H1 (cell line): ENCODE measurements around the gene ARID2. TPM values are rescaled to one million over a fixed set of nuclear protein-coding genes. Genes with fewer than 3 reads are reported as not detected.

ENCODE experiments used
- CTCF ChIA-PET: fragments of 300-600 bp; sonication (Branson Sonifier 250); formaldehyde crosslinking; loops from one replicate; lab custom pipeline; 2021; ENCODE audit not compliant: partially characterized antibody; lab: Charles Lee
- POLR2A ChIA-PET: fragments of 300-600 bp; sonication (Branson Sonifier 250); formaldehyde crosslinking; loops from one replicate; lab custom pipeline; 2021; ENCODE audit warnings: inconsistent platforms; ENCODE audit not compliant: partially characterized antibody; lab: Charles Lee
- DNase-seq, 2 experiments: peaks; one replicate each; pipeline versions ENCODE4 v3.0.0 to v3.0.0-alpha.2; 2010 to 2022; ENCODE audit warnings: low spot score in 2 of 2, low read depth in 1 of 2, mixed read lengths in 1 of 2
- FAIRE-seq: peaks from 2 replicates; lab custom pipeline; 2011; peaks lifted over from hg19 to GRCh38; lab: Jason Lieb, UNC
- H2AFZ ChIP-seq: 2 replicates; pipeline ENCODE4 v1.8.1; 2012; ENCODE audit warnings: low read length, inconsistent platforms
- H2AK5ac ChIP-seq: 2 replicates; pipeline ENCODE4 v1.6.1; 2013; ENCODE audit warnings: low read depth, low read length
- H2BK120ac ChIP-seq: replicated peaks from 2 replicates; pipeline ENCODE3; 2013; ENCODE audit warnings: low read depth, low read length, inconsistent platforms
- H2BK12ac ChIP-seq: 2 replicates; pipeline ENCODE4 v1.6.1; 2013; ENCODE audit warnings: low read depth, low read length
- H2BK15ac ChIP-seq: 2 replicates; pipeline ENCODE4 v1.6.1; 2013; ENCODE audit warnings: low read length
- H2BK20ac ChIP-seq: 2 replicates; pipeline ENCODE4 v1.6.1; 2013; ENCODE audit warnings: low read length
- H2BK5ac ChIP-seq: 2 replicates; pipeline ENCODE4 v1.6.1; 2013; ENCODE audit warnings: low read depth, low read length
- H3K14ac ChIP-seq: 2 replicates; pipeline ENCODE4 v1.6.1; 2013; ENCODE audit warnings: inconsistent platforms; ENCODE audit not compliant: insufficient read length
- H3K18ac ChIP-seq: 2 replicates; pipeline ENCODE4 v1.6.1; 2013; ENCODE audit warnings: low read length; ENCODE audit errors: extremely low read depth
- H3K23ac ChIP-seq: 2 replicates; pipeline ENCODE4 v1.6.1; 2013; ENCODE audit warnings: inconsistent platforms; ENCODE audit not compliant: insufficient read length
- H3K23me2 ChIP-seq: 2 replicates; pipeline ENCODE4 v1.6.1; 2013; ENCODE audit warnings: low read depth, low read length
- H3K27ac ChIP-seq: 2 replicates; pipeline ENCODE4 v1.6.1; 2011; ENCODE audit warnings: low read depth, low read length, inconsistent platforms
- H3K27me3 ChIP-seq, 4 experiments: replicated peaks in 1 of 4; 1 replicate in 1 of 4; 2 replicates in 3 of 4; pipeline versions ENCODE4 v1.6.1 to v1.8.1; 2011 to 2013; ENCODE audit warnings: low read length in 3 of 4, mild to moderate bottlenecking in 3 of 4, inconsistent platforms in 2 of 4, mixed read lengths in 2 of 4, moderate library complexity in 1 of 4; ENCODE audit not compliant: control insufficient read depth in 3 of 4, insufficient read depth in 3 of 4; ENCODE audit errors: extremely low read depth in 1 of 4
- H3K36me3 ChIP-seq, 4 experiments: 2 replicates each; pipeline versions ENCODE4 v1.6.1 to v1.8.1; 2011 to 2013; ENCODE audit warnings: mild to moderate bottlenecking in 4 of 4, low read length in 3 of 4, moderate library complexity in 2 of 4, control low read depth in 1 of 4, inconsistent platforms in 1 of 4; ENCODE audit not compliant: insufficient read depth in 4 of 4, control insufficient read depth in 2 of 4
- H3K4ac ChIP-seq: replicated peaks from 2 replicates; pipeline ENCODE3; 2013; ENCODE audit warnings: low read length, low read depth, mixed read lengths, inconsistent platforms; ENCODE audit not compliant: insufficient read length
- H3K4me1 ChIP-seq, 4 experiments: replicated peaks in 1 of 4; 1 replicate in 1 of 4; 2 replicates in 3 of 4; pipeline versions ENCODE4 v1.6.1 to v1.8.1; 2011 to 2013; ENCODE audit warnings: low read length in 3 of 4, inconsistent platforms in 2 of 4, mixed read lengths in 1 of 4; ENCODE audit not compliant: insufficient read depth in 4 of 4, control insufficient read depth in 3 of 4
- H3K4me2 ChIP-seq, 2 experiments: 2 replicates each; pipeline versions ENCODE4 v1.6.1 to v1.8.1; 2011 to 2013; ENCODE audit warnings: low read depth in 2 of 2, low read length in 2 of 2, control low read depth in 1 of 2, inconsistent platforms in 1 of 2, mild to moderate bottlenecking in 1 of 2; ENCODE audit not compliant: insufficient read depth in 1 of 2
- H3K4me3 ChIP-seq, 4 experiments: fragments of 200-600, 300-600 bp in 1 of 4; sonication (generic), shearing (Covaris generic), sonication (Bioruptor Twin) in 1 of 4; 2 replicates each; pipeline versions ENCODE4 v1.5.1 to v1.8.1; 2011 to 2016; ENCODE audit warnings: low read length in 4 of 4, low read depth in 3 of 4, control low read depth in 2 of 4, inconsistent platforms in 2 of 4, mild to moderate bottlenecking in 2 of 4, mixed read lengths in 1 of 4, moderate library complexity in 1 of 4; ENCODE audit not compliant: insufficient read depth in 2 of 4; ENCODE audit errors: extremely low read depth in 1 of 4
- H3K56ac ChIP-seq: replicated peaks from 2 replicates; pipeline ENCODE3; 2013; ENCODE audit warnings: low read depth, mild to moderate bottlenecking, mixed read lengths, low read length, inconsistent platforms; ENCODE audit not compliant: insufficient read length
- H3K79me1 ChIP-seq: 2 replicates; pipeline ENCODE4 v1.6.1; 2013; ENCODE audit warnings: low read depth, low read length, control low read depth
- H3K79me2 ChIP-seq, 2 experiments: 2 replicates each; pipeline versions ENCODE4 v1.6.1 to v1.8.1; 2012 to 2013; ENCODE audit warnings: low read length in 2 of 2, mild to moderate bottlenecking in 2 of 2, inconsistent platforms in 1 of 2; ENCODE audit not compliant: insufficient read depth in 2 of 2, control insufficient read depth in 1 of 2
- H3K9ac ChIP-seq, 4 experiments: replicated peaks in 1 of 4; 1 replicate in 1 of 4; 2 replicates in 3 of 4; pipeline versions ENCODE4 v1.6.1 to v1.8.1; 2011 to 2013; ENCODE audit warnings: low read depth in 3 of 4, low read length in 3 of 4, control low read depth in 2 of 4, mild to moderate bottlenecking in 2 of 4, moderate library complexity in 2 of 4, inconsistent platforms in 1 of 4; ENCODE audit errors: extremely low read depth in 1 of 4
- H3K9me3 ChIP-seq, 2 experiments: 2 replicates each; pipeline versions ENCODE4 v1.6.1 to v1.8.1; 2012 to 2013; ENCODE audit warnings: mild to moderate bottlenecking in 2 of 2, moderate library complexity in 2 of 2, control low read depth in 1 of 2, inconsistent platforms in 1 of 2, low read depth in 1 of 2, low read length in 1 of 2, mixed read lengths in 1 of 2; ENCODE audit not compliant: insufficient read depth in 2 of 2
- H4K20me1 ChIP-seq, 2 experiments: replicated peaks in 1 of 2; 2 replicates each; pipeline versions ENCODE3 to v1.8.1; 2011 to 2013; ENCODE audit warnings: inconsistent platforms in 2 of 2, low read length in 2 of 2, mild to moderate bottlenecking in 1 of 2; ENCODE audit not compliant: insufficient read depth in 2 of 2, control insufficient read depth in 1 of 2
- H4K5ac ChIP-seq: 2 replicates; pipeline ENCODE4 v1.6.1; 2013; ENCODE audit warnings: low read length, low read depth, mixed read lengths, inconsistent platforms; ENCODE audit not compliant: insufficient read length
- H4K8ac ChIP-seq: 2 replicates; pipeline ENCODE4 v1.8.0; 2013; ENCODE audit warnings: mild to moderate bottlenecking, moderate library complexity, low read length, inconsistent platforms; ENCODE audit not compliant: insufficient read depth; ENCODE audit errors: extremely low read depth
- H4K91ac ChIP-seq: replicated peaks from 2 replicates; pipeline ENCODE3; 2013; ENCODE audit warnings: low read length, mixed read lengths, inconsistent platforms; ENCODE audit not compliant: insufficient read length
- CBX5 ChIP-seq: fragments of 300-800, 300-1000 bp; sonication (generic); IDR thresholded peaks from 2 replicates; pipeline ENCODE4 v1.7.1; 2016; ENCODE audit warnings: antibody characterized with exemption, low read length, low read depth
- CTBP2 ChIP-seq: IDR thresholded peaks from 2 replicates; pipeline ENCODE4 v1.7.0; 2011; ENCODE audit warnings: borderline replicate concordance, mild to moderate bottlenecking, moderate library complexity, mixed read lengths, low read length; ENCODE audit not compliant: insufficient read depth, insufficient read length
- CTCF ChIP-seq, 3 experiments: IDR thresholded peaks; 1 replicate in 2 of 3; 2 replicates in 1 of 3; pipeline versions ENCODE4 v1.5.1 to v1.6.1; 2011; ENCODE audit warnings: low read length in 3 of 3, mild to moderate bottlenecking in 3 of 3, inconsistent platforms in 2 of 3, low read depth in 1 of 3, moderate library complexity in 1 of 3; ENCODE audit not compliant: insufficient read depth in 1 of 3; ENCODE audit errors: control extremely low read depth in 1 of 3
- POLR2A ChIP-seq, 2 experiments: IDR thresholded peaks; 1 replicate in 1 of 2; 2 replicates in 1 of 2; pipeline ENCODE4 v1.6.1; 2011; ENCODE audit warnings: low read depth in 2 of 2, low read length in 2 of 2, mild to moderate bottlenecking in 2 of 2; ENCODE audit errors: control extremely low read depth in 1 of 2
- RAD21 ChIP-seq, 2 experiments: IDR thresholded peaks in 1 of 2; conservative IDR thresholded peaks in 1 of 2; 2 replicates each; pipeline ENCODE4 v1.6.1; 2011; ENCODE audit warnings: low read depth in 2 of 2, low read length in 2 of 2, improper control_type of control experiment in 1 of 2, inconsistent platforms in 1 of 2, mild to moderate bottlenecking in 1 of 2, moderate library complexity in 1 of 2
- TAF1 ChIP-seq: IDR thresholded peaks from 2 replicates; pipeline ENCODE4 v1.6.1; 2011; ENCODE audit warnings: mild to moderate bottlenecking, low read depth, low read length
- TCF12 ChIP-seq: IDR thresholded peaks from 2 replicates; pipeline ENCODE4 v1.6.1; 2011; ENCODE audit warnings: low read depth, mild to moderate bottlenecking, low read length
- WGBS, 2 experiments: shearing (Covaris generic) in 1 of 2; methylation state at CpG; one replicate each; pipeline versions ENCODE4 v1.1.6 to v1.1.7; 2013 to 2015; ENCODE audit warnings: low lambda C conversion rate in 2 of 2, mixed read lengths in 2 of 2, inconsistent platforms in 1 of 2, low coverage in 1 of 2, missing lambda C conversion rate in 1 of 2; ENCODE audit not compliant: insufficient replicate concordance in 2 of 2, insufficient coverage in 1 of 2, insufficient read length in 1 of 2; ENCODE audit errors: extremely low coverage in 1 of 2, missing lambda C conversion rate in 1 of 2; 5-methylcytosine and 5-hydroxymethylcytosine counted together
- polyA plus RNA-seq, 7 experiments: library from polyadenylated mRNA; depleted of rRNA in 3 of 7; stranded (reverse) in 5 of 7; unstranded in 2 of 7; fragments of >200 nt in 5 of 7; fragments of 200-250 nt in 2 of 7; gene quantifications; 1 replicate in 5 of 7; 2 replicates in 1 of 7; 4 replicates in 1 of 7; pipeline versions ENCODE4 v1.2.1 to v1.2.3, GENCODE V29; 2011 to 2013; ENCODE audit warnings: missing spikeins in 2 of 7, mixed read lengths in 2 of 7
- total RNA-seq: library from RNA; stranded (reverse); fragmentation: NEBNext Ultra II Directional; extraction: Animal tissue kit (Norgen Biotek cat#: 25700); gene quantifications from 2 replicates; pipeline ENCODE4 v1.2.1, GENCODE V29; 2021

The ARID2 gene
- total and polyA plus RNA-seq, 2 of the 8 experiments (the other 6 are each of a cell fraction or from before 2014, with no cell fraction given): 32.0 to 45.2 TPM

- 71% methylated on average over 3 of the region's 3 CpGs; no CpG with 5 or more reads in 1 of the 2 experiments for WGBS, 2 experiments
- H2BK5ac ChIP-seq: no peak overlapping the region
- TF ChIP-seq CTBP2: no peak
- no peak for TF ChIP-seq TCF12
- no peak for TF ChIP-seq TAF1
- no peak for TF ChIP-seq POLR2A (IDR thresholded peaks at IDR 0.05; ENCODE audit: control extremely low read depth in 1 of 2, low read depth in 2 of 2, low read length in 2 of 2)
- peak in 1 of 3 experiments; percentile 55; a peak in 2 of 4 replicates for TF ChIP-seq CTCF (IDR thresholded peaks at IDR 0.05; ENCODE audit: control extremely low read depth in 1 of 3, insufficient read depth in 1 of 3, low read depth in 1 of 3, low read length in 3 of 3)
- TF ChIP-seq CBX5: no peak
- peak; percentile 48 to 50 for TF ChIP-seq RAD21 (IDR thresholded peaks at IDR 0.05 in 1 of 2, conservative IDR thresholded peaks at IDR 0.05 in 1 of 2; ENCODE audit: low read depth in 2 of 2, low read length in 2 of 2)
- H3K9ac ChIP-seq: no peak overlapping the region
- no peak overlapping the region for H4K5ac ChIP-seq
- H4K20me1 ChIP-seq: peaks cover 4 to 5% of the 10 kb centered on the region in 2 experiments
- no peaks in the 10 kb centered on the region for H3K9me3 ChIP-seq
- no peak overlapping the region for H3K27ac ChIP-seq
- H3K23ac ChIP-seq: no peak overlapping the region
- H3K4me3 ChIP-seq: no peak overlapping the region
- H2BK12ac ChIP-seq: no peak overlapping the region
- H2BK20ac ChIP-seq: no peak overlapping the region
- H3K36me3 ChIP-seq: no peaks in the 10 kb centered on the region
- H2AFZ ChIP-seq: no peak overlapping the region
- H3K4me2 ChIP-seq: no peak overlapping the region
- no peak overlapping the region for H2BK120ac ChIP-seq
- ChIA-PET POLR2A (interaction anchor here (0.7 kb wide), 1 partner anchor 150 kb away, joined by 3 read pairs; no protein-coding TSS in a partner anchor), CTCF (interaction anchor here (0.6 to 1.4 kb wide), 10 partner anchors 9 to 512 kb away, joined by 3 to 8 read pairs (median 3); no protein-coding TSS in a partner anchor)
- H3K18ac ChIP-seq: no peak overlapping the region
- no peak overlapping the region for H4K8ac ChIP-seq
- no peak overlapping the region for H4K91ac ChIP-seq
- H3K4ac ChIP-seq: no peak overlapping the region
- no peak for DNase-seq
- no peaks in the 10 kb centered on the region for H3K27me3 ChIP-seq
- no peaks in the 10 kb centered on the region for H3K23me2 ChIP-seq
- peaks cover 0 to 96% of the 10 kb centered on the region in 2 experiments; a peak in 3 of 4 replicates for H3K79me2 ChIP-seq
- H3K56ac ChIP-seq: no peak overlapping the region
- no peak overlapping the region for H3K14ac ChIP-seq
- H2BK15ac ChIP-seq: no peak overlapping the region
- H2AK5ac ChIP-seq: no peak overlapping the region
- FAIRE-seq: no peak
- H3K79me1 ChIP-seq: no peaks in the 10 kb centered on the region; the same call in 1 of the 2 replicates
- peaks cover 0 to 3% (median 1%) of the 10 kb centered on the region in 4 experiments; a peak in 4 of 7 replicates for H3K4me1 ChIP-seq
These were observed 32.9 kb downstream of the ARID2 start for GRCh38 chr12:45762185-45763110.
